HL-60/S4 treated with phorbol 12-myristate 13-acetate at 8.2 ng/mL for 4 days and 3 days (cell line): Measurements from ENCODE around the gene MKI67.
"Not testable (repeated sequence)": the region's sequence is repeated elsewhere in the genome, so short reads cannot be mapped to it uniquely, and the experiment has no call there.

Source experiments
- in situ Hi-C: fragments of 300-500 bp; cut with MboI; formaldehyde crosslinking; loops from 2 replicates; pipeline ENCODE4 v1.15.0; 2022; ENCODE audit warnings: low sequenced_read_pairs

The MKI67 gene

GRCh38 chr10:128149267-128150014, 23.2 kb upstream of the MKI67 start:
- in situ Hi-C loops: no loop called here

DNA sequence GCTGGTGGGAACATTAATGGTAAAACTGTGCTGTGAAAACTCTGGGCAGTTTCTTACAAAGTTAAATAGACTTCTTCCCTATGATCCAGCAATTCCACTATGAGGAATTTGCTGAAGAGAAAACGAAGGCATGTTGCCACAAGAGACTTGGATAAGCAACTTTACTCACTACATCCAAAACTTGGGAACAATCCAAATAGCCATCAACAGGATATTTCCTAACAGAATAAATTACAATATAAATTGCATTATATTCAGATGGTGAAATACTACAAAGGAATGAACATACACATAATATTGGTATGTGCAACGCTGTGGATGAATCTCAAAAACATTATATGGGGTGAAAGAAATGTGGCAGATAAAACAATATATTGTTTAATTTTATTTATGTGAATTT, 21.4 kb upstream of the MKI67 start:
- in situ Hi-C loops: no loop called here

DNA sequence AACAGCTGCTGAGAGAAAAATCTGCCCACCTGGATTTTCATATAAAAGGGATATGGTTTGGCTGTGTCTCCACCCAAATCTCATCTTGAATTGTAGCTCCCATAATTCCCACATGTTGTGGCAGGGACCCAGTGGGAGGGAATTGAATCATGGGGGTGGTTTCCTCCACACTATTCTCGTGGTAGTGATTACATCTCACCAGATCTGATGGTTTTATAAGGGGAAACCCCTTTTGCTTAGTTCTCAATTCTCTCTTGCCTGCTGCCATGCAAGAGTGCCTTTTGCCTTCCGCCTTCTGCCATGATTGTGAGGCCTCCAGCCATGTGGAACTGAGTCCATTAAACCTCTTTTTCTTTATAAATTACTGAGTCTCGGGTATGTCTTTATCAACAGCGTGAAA, 20.8 kb upstream of the MKI67 start:
- in situ Hi-C loops: no loop called here

DNA sequence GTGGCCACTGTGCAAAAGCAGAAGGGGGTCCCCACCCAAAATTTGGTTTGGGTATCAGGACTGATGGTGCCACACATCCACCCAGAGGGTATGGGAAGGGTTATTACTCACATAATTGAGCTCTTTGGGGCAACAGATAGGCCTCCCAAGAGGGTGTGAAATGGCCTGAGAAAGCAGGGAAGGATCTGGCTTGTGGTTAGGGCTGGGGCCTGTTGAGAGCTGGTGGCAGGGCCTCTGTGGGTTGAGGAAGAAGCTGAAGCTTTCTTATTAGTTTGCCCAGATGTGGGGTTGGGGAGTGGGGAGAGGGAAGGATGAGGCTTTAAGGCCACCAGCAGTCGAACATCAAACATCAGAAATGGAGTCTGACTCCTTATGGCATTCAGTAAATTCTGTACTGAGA, 18.3 kb upstream of the MKI67 start:
- in situ Hi-C loops: no loop called here

DNA sequence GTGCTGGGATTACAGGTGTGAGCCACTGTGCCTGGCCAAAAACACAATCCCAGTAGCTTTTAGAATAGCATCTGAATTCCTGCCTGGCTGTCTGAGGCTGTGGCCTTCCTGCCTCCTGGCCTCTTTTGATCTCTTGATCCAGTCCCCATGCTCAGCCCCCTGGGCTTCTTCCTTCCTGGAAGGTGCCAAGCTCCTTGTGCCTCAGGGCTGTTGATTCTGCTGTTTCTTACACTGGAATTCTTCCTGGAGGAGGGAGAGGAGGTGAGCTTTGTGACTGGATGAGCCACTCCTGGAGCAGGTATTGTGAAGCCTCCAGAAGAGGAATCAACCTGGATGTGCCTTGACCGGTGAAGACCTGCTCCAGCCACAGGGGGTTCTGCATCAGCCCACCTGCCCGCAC, 17.3 kb upstream of the MKI67 start:
- in situ Hi-C loops: no loop called here

- in situ Hi-C loops: no loop called here
These were observed 14.2 kb upstream of the MKI67 start for GRCh38 chr10:128140425-128140824.

GRCh38 chr10:128138429-128138828, 12.2 kb upstream of the MKI67 start:
- in situ Hi-C loops: not testable (repeated sequence)

DNA sequence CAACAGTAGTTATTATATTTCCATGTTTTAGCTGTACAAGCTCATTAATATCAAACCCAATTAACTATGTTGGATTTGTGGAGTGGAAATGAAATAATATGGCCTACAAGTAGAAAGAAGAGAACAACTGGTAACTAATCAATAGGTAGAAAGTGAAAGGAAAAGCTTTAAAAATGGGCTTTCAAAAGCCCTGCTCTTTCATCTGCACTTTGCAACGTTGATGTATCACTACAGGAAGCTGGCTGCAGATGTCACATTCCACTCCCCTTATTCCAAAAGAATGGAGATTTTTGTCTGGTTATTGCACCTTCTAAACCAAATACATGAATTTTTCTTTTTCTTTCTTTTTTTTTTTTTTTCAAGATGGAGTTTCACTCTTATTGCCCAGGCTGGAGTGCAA, 11.7 kb upstream of the MKI67 start:
- in situ Hi-C loops: no loop called here

DNA sequence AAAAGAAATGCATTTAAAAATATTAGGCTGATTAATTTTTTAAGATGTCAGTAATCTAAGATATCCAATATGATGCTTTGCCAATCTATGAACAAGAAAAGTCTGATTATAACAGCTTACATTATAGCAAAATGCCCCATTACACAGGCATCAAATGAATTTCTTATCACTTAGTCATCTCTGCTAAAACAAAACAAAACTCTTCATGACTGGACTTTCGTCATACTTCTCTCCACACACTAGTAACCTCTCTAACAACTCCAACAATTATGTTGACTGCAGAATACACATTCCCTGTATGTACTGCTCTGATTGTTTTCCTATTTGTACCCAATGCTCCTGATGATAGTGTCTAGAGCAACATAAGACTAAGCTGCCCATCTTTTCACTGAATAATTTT, 3.8 kb upstream of the MKI67 start:
- in situ Hi-C loops: no loop called here

GRCh38 chr10:128128582-128128981, 2.4 kb upstream of the MKI67 start:
- in situ Hi-C loops: no loop called here

DNA sequence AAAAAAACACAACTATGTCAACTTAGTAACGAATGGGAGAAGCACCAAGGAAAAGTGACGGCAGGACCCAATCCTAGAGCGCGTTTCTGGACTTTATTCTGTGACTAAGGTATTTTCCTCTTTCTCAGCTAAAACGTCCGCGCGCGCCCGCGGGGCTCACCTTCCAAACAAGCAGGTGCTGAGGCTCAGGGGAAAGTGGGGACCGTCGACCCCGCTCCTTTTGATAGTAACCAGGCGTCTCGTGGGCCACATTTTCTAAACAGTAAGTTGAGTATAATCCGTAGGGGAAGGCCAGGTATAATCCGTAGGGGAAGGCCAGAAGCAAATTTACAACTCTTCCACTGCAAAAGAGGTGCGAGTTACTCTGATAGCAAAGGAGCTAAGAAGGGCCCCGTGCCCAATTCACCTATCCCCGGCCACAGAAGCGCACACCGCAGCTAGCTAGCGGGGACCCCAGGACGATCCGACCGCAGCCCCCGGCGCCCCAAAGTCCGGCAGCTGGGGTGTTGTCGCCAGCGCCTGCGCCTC, 743 bp downstream of the MKI67 start:
- in situ Hi-C loops: no loop called here

GRCh38 chr10:128124813-128125403, 1.3 kb downstream of the MKI67 start:
- in situ Hi-C loops: no loop called here

DNA sequence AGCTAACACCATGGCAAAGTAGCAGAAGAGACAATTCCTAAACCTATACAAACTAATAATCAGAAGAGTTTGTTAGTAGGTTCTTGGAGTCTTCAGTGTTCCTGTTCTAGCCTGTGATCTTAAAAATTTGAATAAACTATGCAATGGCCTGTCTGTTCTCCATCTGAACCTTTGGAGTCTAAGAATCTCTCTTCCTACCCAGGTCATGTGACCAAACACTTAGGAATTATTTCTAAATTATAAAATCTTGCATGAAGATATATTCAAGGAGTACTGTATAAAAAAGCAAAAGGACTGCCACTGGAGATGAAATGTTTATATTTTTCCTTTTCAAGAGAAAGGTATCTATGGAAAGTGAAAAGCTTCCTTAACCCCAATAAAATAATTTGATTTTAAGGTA, 2.4 kb downstream of the MKI67 start:
- in situ Hi-C loops: no loop called here

GRCh38 chr10:128122931-128123330, 3.3 kb downstream of the MKI67 start:
- in situ Hi-C loops: no loop called here

DNA sequence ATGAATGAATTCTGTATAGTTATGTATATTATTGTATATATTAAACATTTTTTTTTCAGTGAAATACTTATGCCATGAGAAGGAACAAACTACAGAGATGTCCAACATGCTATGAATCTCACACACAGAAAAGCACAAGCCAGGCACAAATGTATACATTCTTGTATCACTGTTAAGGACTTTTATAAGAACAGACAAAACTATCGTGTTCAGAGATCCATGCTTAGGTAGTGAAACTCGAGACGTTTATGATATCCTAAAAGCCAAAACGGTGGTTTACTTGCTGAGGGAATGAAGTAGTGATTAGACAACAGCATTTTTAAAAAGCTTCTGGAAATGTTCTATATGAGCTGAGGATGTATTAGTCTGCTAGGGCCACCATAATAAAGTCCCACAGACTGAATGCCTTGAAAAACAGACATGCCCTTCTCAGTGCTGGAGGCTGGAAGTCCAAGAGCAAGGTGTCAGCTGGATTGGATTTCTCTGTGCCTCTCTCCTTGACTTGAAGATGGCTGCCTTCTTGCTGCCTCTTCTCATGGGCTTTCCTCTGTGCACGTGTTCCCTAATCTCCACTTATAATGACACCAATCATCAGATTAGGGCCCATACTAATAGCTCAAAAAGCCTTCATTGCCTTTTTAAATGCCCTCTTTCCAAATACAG, 4.3 kb downstream of the MKI67 start:
- in situ Hi-C loops: no loop called here

- in situ Hi-C loops: no loop called here
These were observed 9.2 kb downstream of the MKI67 start for GRCh38 chr10:128116851-128117615.

DNA sequence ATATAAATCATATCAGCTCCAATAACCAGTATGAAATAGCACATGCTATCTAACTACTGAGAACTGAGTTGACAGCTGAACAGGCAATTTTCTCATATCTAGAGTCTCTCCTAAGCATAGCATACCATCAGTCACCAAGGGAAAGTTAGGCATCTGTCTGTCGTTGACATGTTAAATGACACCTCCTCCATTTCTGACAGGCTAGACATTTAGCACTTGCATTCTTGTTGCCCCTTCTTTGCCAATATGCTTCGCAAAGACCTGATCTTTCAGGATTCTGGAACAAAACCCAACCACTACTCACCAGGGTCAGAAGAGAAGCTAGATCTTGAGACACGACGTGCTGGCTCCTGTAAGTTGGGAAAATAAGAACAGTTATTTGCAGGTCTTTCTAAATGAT, 10.0 kb downstream of the MKI67 start:
- in situ Hi-C loops: no loop called here

DNA sequence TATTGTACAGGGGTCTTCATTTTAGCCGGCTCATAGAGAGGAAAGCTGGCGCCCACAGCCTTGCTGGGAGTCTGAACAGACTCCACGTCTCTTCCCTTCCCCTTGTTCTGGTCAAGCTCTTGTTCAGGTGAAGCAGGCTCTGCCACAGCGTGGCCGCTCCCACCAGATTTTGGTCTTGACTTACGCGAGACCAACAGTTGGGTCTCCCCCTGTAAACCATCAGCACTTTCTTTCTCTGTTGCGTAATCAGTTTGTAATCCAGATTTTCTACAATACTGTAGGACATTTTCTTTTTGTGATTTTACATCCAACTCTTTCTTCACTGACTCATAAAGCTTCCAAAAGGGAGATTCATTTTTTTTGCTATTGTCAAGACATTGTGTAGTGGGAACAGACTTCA, 10.9 kb downstream of the MKI67 start:
- in situ Hi-C loops: no loop called here

DNA sequence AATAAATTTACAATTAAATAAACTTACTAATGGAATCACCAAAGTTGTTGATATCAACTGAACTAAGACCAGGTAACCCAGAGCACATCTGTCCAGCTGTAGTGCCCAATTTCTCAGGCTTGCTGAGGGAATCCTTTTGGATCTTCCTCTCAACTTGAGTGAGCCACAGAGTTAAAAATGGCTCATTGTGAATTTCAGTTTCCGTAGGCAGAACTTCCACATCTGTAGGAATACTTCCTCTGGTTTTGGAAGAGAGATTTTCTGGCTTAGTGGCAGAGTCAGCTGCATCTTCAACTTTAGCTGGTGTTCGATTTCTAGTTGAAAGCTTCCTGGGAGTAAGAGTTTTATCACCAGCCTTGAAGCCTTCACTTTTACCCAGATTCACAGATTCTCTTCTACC, 11.3 kb downstream of the MKI67 start:
- in situ Hi-C loops: no loop called here

DNA sequence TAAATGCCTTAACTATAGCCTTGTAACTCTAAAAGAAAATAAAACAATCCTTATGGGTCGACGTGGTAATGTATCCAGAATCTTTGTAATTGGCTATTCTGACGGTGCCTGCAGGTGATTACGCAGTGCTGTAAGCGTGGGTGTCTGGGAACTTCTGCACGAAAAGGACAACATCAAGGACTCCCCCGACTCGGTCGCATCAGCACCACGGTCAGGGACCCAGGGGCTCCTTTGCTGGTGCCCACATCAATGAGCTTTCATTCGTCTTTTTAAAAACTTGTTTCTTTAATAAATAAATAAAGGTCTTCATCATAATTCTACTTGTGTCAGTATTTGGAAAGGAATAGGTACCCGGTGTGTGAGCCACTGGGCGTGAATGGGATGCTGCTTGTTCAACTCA, 13.2 kb downstream of the MKI67 start:
- in situ Hi-C loops: no loop called here

DNA sequence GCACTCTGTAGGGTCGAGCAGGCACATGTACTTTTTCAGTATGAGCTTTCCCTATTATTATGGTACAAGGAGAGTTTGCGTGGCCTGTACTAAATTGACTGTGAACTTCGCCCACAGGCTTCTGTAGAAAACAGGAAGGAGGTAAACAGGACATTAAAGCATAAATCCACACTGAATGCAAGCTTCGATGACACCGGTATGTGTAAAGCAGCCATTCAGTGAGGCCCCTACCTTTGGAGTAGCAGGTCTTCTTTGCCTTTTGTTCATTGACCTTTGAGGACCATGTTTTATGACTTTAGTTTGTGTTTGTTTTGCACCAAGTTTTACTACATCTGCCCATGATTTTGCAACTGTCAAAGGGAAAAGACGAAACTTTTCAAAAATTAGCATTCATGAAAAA, 14.5 kb downstream of the MKI67 start:
- in situ Hi-C loops: no loop called here
